Activated B cell treated with CpG ODN at 0.5 μM for 24 hours (primary cell): ENCODE results near the gene RMRP. TPM values are rescaled to one million over a fixed set of nuclear protein-coding genes. Genes with fewer than 3 reads are reported as not detected.

Source experiments
- ATAC-seq: fragments of 200-7000 bp; cut with Tn5 transposase; one replicate; pipeline ENCODE4 v1.10.0; 2021; ENCODE audit warnings: low read depth, mild to moderate bottlenecking, moderate library complexity
- CTCF ChIA-PET: fragments of 350-600 bp; sonication (Branson Sonifier 250); formaldehyde crosslinking; loops from one replicate; lab custom pipeline; 2021; ENCODE audit warnings: antibody characterized with exemption; lab: Charles Lee
- POLR2A ChIA-PET: fragments of 350-600 bp; sonication (Branson Sonifier 250); formaldehyde crosslinking; loops from one replicate; lab custom pipeline; 2021; ENCODE audit warnings: antibody characterized with exemption; lab: Charles Lee
- DNase-seq: peaks from one replicate; pipeline ENCODE4 v3.0.0; 2022
- H3K27ac Mint-ChIP-seq: one replicate; pipeline ENCODE4 v1.8.0; 2020; ENCODE audit warnings: mixed read lengths
- H3K27me3 Mint-ChIP-seq: one replicate; pipeline ENCODE4 v1.8.0; 2021; ENCODE audit warnings: mixed read lengths
- H3K36me3 Mint-ChIP-seq: one replicate; pipeline ENCODE4 v1.8.0; 2021; ENCODE audit warnings: low read depth, mixed read lengths
- H3K4me1 Mint-ChIP-seq: one replicate; pipeline ENCODE4 v1.8.0; 2021; ENCODE audit warnings: mixed read lengths
- H3K4me3 Mint-ChIP-seq: one replicate; pipeline ENCODE4 v1.8.0; 2020; ENCODE audit warnings: mild to moderate bottlenecking, mixed read lengths
- H3K9me3 Mint-ChIP-seq: one replicate; pipeline ENCODE4 v1.8.0; 2020; ENCODE audit warnings: mixed read lengths
- intact Hi-C: fragments of 100-400 bp; cut with micrococcal nuclease; formaldehyde crosslinking; loops from one replicate; pipeline ENCODE4 v1.15.1; 2024
- total RNA-seq: library from RNA; stranded (reverse); gene quantifications from 2 replicates; pipeline ENCODE4 v1.2.3, GENCODE V29; 2022
- TF ChIP-seq, protein P1 (sequence below): fragments of 200-600 bp; IDR thresholded peaks from one replicate; pipeline ENCODE4 v1.8.0; 2022; ENCODE audit warnings: antibody characterized with exemption, mild to moderate bottlenecking

RMRP gene
- total RNA-seq, 1 donor from 2014 or later, result 9,516 TPM

DNA sequence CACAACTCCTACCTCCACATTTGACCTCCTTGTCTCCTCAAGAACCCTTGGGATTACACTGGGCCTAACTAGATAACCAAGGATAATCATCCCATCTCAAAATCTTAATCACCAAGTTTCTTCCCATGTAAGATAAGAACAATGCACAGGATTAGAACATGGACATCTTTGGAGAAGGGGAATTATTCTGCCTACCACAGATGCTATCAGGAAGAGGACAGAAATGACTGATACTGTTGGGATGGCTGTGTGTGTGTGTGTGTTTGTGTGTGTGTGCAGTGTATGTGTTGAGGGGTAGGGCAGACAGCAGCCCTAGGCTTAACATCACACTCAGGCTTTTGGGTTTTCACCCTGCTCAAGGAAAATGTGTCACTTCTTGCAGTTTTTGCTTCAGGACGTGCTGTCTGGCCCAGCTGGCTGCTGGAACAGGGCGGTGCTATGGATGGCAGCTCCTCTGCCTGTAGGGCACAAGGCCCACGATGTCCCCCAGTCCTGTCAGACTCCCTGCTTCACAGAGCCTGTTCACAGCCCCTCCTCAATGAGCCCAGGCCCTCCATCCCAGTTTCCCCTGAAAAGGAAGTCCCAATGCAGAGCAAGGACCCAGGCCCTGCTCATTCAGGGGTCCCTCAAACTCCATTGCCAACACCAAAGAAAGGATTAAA is 23.7 kb upstream of the RMRP start:
- ChIA-PET POLR2A (interaction anchor here (1.2 kb wide), 1 partner anchor 73 kb away, joined by 5 read pairs; no protein-coding TSS in a partner anchor), CTCF (interaction anchor here (0.5 to 5.9 kb wide), 4 partner anchors 12 to 78 kb away, joined by 3 to 30 read pairs (median 3); no protein-coding TSS in a partner anchor)
- TF ChIP-seq, protein P1, sequence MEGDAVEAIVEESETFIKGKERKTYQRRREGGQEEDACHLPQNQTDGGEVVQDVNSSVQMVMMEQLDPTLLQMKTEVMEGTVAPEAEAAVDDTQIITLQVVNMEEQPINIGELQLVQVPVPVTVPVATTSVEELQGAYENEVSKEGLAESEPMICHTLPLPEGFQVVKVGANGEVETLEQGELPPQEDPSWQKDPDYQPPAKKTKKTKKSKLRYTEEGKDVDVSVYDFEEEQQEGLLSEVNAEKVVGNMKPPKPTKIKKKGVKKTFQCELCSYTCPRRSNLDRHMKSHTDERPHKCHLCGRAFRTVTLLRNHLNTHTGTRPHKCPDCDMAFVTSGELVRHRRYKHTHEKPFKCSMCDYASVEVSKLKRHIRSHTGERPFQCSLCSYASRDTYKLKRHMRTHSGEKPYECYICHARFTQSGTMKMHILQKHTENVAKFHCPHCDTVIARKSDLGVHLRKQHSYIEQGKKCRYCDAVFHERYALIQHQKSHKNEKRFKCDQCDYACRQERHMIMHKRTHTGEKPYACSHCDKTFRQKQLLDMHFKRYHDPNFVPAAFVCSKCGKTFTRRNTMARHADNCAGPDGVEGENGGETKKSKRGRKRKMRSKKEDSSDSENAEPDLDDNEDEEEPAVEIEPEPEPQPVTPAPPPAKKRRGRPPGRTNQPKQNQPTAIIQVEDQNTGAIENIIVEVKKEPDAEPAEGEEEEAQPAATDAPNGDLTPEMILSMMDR, result no peak
- Mint-ChIP-seq H3K27me3 (peaks cover 3% of the 10 kb centered on the region), H3K36me3 (no peaks in the 10 kb centered on the region), H3K27ac (no peak overlapping the region), H3K4me3 (no peak overlapping the region), H3K4me1 (peaks cover 22% of the 10 kb centered on the region), H3K9me3 (no peaks in the 10 kb centered on the region)
- no peak for DNase-seq
- intact Hi-C loops, result loop anchor here (2.0 to 5.0 kb wide), 2 partner anchors 23 to 36 kb away; partner anchors contain the start of genes CCDC107 and RMRP
- ATAC-seq, result no peak

DNA sequence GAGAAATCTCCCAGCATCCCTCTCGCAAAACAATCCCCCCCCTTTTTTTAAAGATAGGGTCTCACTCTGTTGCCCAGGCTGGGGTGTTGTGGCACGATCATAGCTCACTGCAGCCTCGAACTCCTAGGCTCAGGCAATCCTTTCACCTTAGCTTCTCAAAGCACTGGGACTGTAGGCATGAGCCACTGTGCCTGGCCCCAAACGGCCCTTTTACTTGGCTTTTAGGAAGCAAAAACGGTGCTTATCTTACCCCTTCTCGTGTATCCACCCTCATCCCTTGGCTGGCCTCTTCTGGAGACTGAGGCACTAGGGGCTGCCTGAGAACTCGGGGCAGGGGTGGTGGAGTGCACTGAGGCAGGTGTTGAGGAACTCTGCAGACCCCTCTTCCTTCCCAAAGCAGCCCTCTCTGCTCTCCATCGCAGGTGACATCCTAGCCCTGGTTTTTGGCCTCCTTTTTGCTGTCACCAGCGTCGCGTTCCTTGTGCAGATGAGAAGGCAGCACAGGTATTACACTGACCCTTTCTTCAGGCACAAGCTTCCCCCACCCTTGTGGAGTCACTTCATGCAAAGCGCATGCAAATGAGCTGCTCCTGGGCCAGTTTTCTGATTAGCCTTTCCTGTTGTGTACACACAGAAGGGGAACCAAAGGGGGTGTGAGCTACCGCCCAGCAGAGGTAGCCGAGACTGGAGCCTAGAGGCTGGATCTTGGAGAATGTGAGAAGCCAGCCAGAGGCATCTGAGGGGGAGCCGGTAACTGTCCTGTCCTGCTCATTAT is 22.7 kb upstream of the RMRP start:
- peak overlapping the region; percentile 46 for H3K27ac Mint-ChIP-seq
- intact Hi-C loops, result loop anchor here (2.0 to 5.0 kb wide), 2 partner anchors 22 to 37 kb away; partner anchors contain the start of genes CCDC107 and RMRP

DNA sequence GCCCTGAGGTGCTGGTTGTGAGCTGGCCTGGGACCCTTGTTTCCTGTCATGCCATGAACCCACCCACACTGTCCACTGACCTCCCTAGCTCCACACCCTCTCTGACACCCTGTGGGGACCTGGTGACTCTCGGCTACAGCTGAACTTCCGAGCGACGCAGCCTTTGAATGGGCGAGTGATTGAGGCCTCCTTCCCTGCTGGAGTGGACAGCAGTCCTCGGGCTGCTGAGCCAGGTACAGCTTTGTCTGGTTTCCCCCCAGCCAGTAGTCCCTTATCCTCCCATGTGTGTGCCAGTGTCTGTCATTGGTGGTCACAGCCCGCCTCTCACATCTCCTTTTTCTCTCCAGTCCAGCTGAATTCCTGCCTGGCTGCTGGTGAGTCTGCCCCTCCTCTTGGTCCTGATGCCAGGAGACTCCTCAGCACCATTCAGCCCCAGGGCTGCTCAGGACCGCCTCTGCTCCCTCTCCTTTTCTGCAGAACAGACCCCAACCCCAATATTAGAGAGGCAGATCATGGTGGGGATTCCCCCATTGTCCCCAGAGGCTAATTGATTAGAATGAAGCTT is 22.0 kb upstream of the RMRP start:
- TF ChIP-seq, protein P1, result no peak
- ChIA-PET CTCF (interaction anchor here (1.1 to 5.9 kb wide), 4 partner anchors 16 to 76 kb away, joined by 3 to 30 read pairs (median 5); partner anchors contain the start of genes CCDC107 and RMRP), POLR2A (interaction anchor here (0.6 to 1.2 kb wide), 4 partner anchors 22 to 103 kb away, joined by 3 to 5 read pairs (median 3); partner anchors contain the start of genes CCDC107, CREB3 and RMRP)
- Mint-ChIP-seq H3K27ac (no peak overlapping the region), H3K36me3 (no peaks in the 10 kb centered on the region), H3K9me3 (no peaks in the 10 kb centered on the region), H3K27me3 (peaks cover 5% of the 10 kb centered on the region), H3K4me1 (peaks cover 31% of the 10 kb centered on the region), H3K4me3 (no peak overlapping the region)
- ATAC-seq, result no peak
- no peak for DNase-seq
- intact Hi-C loops, result loop anchor here (2.0 to 5.0 kb wide), 2 partner anchors 21 to 37 kb away; partner anchors contain the start of genes CCDC107 and RMRP

More for the DNA sequence above, 22.7 kb upstream of the RMRP start:
- H3K27me3 Mint-ChIP-seq, result peaks cover 5% of the 10 kb centered on the region
- peak overlapping the region; percentile 33 for H3K4me3 Mint-ChIP-seq
- TF ChIP-seq, protein P1, result no peak
- no peak for DNase-seq
- H3K36me3 Mint-ChIP-seq, result no peaks in the 10 kb centered on the region
- peaks cover 28% of the 10 kb centered on the region for H3K4me1 Mint-ChIP-seq
- peak; percentile 66 for ATAC-seq
- no peaks in the 10 kb centered on the region for H3K9me3 Mint-ChIP-seq
- ChIA-PET POLR2A (interaction anchor here (0.6 to 1.2 kb wide), 5 partner anchors 23 to 102 kb away, joined by 3 to 5 read pairs (median 3); partner anchors contain the start of genes CCDC107, CREB3 and RMRP), CTCF (interaction anchor here (0.5 to 5.9 kb wide), 6 partner anchors 11 to 77 kb away, joined by 3 to 30 read pairs (median 3); partner anchors contain the start of genes CCDC107 and RMRP)

DNA sequence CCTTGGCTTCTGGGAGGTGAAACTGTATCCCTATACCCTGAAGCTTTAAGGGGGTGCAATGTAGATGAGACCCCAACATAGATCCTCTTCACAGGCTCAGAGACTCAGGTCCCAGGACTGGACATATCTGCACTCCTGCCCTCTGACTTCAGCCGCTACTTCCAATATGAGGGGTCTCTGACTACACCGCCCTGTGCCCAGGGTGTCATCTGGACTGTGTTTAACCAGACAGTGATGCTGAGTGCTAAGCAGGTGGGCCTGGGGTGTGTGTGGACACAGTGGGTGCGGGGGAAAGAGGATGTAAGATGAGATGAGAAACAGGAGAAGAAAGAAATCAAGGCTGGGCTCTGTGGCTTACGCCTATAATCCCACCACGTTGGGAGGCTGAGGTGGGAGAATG is 21.3 kb upstream of the RMRP start:
- H3K9me3 Mint-ChIP-seq, result no peaks in the 10 kb centered on the region
- DNase-seq (no peak), ATAC-seq (no peak)
- H3K4me1 Mint-ChIP-seq, result peaks cover 37% of the 10 kb centered on the region
- no peak overlapping the region for H3K27ac Mint-ChIP-seq
- intact Hi-C loops, result no loop called here
- TF ChIP-seq, protein P1, result no peak
- peaks cover 8% of the 10 kb centered on the region for H3K27me3 Mint-ChIP-seq
- POLR2A ChIA-PET, result interaction anchor here (0.6 to 1.2 kb wide), 3 partner anchors 9 to 26 kb away, joined by 3 to 8 read pairs (median 5); partner anchors contain the start of genes CCDC107 and RMRP
- no peak overlapping the region for H3K4me3 Mint-ChIP-seq
- CTCF ChIA-PET, result interaction anchor here (1.5 kb wide), 1 partner anchor 32 kb away, joined by 3 read pairs; no protein-coding TSS in a partner anchor
- H3K36me3 Mint-ChIP-seq, result no peaks in the 10 kb centered on the region
